PC-9 (cell line): Measurements from ENCODE around the gene ZNF764. TPM values are rescaled to one million over a fixed set of nuclear protein-coding genes. Genes with fewer than 3 reads are reported as not detected.

Experiments used
- BruUV-seq: library from RNA; stranded (reverse); fragments of 400-500 nt; replicated peaks from 2 replicates; lab custom pipeline; 2021; lab: Mats Ljungman, UMichigan
- CTCF ChIA-PET: fragments of 300-600 bp; sonication (Branson Sonifier 250); formaldehyde crosslinking; loops from one replicate; lab custom pipeline; 2022; ENCODE audit warnings: antibody characterized with exemption; lab: Charles Lee
- POLR2A ChIA-PET: fragments of 300-600 bp; sonication (Branson Sonifier 250); formaldehyde crosslinking; loops from one replicate; lab custom pipeline; 2022; ENCODE audit warnings: antibody characterized with exemption; ENCODE audit not compliant: unreplicated experiment; lab: Charles Lee
- DNase-seq, 2 experiments: peaks; one replicate each; pipeline versions ENCODE4 v3.0.0 to v3.0.0-alpha.2; 2015 to 2022; ENCODE audit warnings: mixed read lengths in 1 of 2
- H2AFZ ChIP-seq: fragments of 200-600 bp; sonication (generic); 2 replicates; pipeline ENCODE4 v1.8.1; 2017; ENCODE audit warnings: antibody characterized with exemption
- H3F3A ChIP-seq: fragments of 200-600 bp; sonication (generic); 2 replicates; pipeline ENCODE4 v1.8.1; 2017; ENCODE audit warnings: antibody characterized with exemption, mild to moderate bottlenecking, low read depth; ENCODE audit not compliant: insufficient read depth
- H3K27ac ChIP-seq: fragments of 200-600 bp; sonication (generic); 2 replicates; pipeline ENCODE4 v1.6.1; 2016; ENCODE audit warnings: mixed run types
- H3K27me3 ChIP-seq: fragments of 200-600 bp; sonication (generic); 2 replicates; pipeline ENCODE4 v1.6.1; 2016; ENCODE audit warnings: low read depth, mixed run types; ENCODE audit not compliant: insufficient read depth
- H3K36me3 ChIP-seq: fragments of 200-600 bp; sonication (generic); 2 replicates; pipeline ENCODE4 v1.6.1; 2016; ENCODE audit warnings: low read depth, mixed run types
- H3K4me1 ChIP-seq: fragments of 200-600 bp; sonication (generic); replicated peaks from 2 replicates; pipeline ENCODE4 v1.6.1; 2016; ENCODE audit warnings: mixed run types; ENCODE audit not compliant: insufficient read depth
- H3K4me2 ChIP-seq: fragments of 200-600 bp; sonication (generic); 2 replicates; pipeline ENCODE4 v1.6.1; 2017; ENCODE audit warnings: mixed run types
- H3K4me3 ChIP-seq: fragments of 200-600 bp; sonication (generic); 2 replicates; pipeline ENCODE4 v1.6.1; 2016; ENCODE audit warnings: mixed run types
- H3K79me2 ChIP-seq: fragments of 200-600 bp; sonication (generic); 2 replicates; pipeline ENCODE4 v1.6.1; 2017; ENCODE audit warnings: low read depth, mixed run types
- H3K9me2 ChIP-seq: fragments of 200-600 bp; sonication (generic); 2 replicates; pipeline ENCODE4 v1.8.1; 2017; ENCODE audit warnings: mild to moderate bottlenecking; ENCODE audit not compliant: insufficient read depth
- H3K9me3 ChIP-seq: fragments of 200-600 bp; sonication (generic); 2 replicates; pipeline ENCODE4 v1.8.1; 2016; ENCODE audit warnings: low read depth; ENCODE audit not compliant: insufficient read depth
- H4K20me1 ChIP-seq: fragments of 200-600 bp; sonication (generic); 2 replicates; pipeline ENCODE4 v1.8.1; 2017; ENCODE audit not compliant: insufficient read depth
- EZH2 ChIP-seq: fragments of 200-600 bp; sonication (generic); IDR thresholded peaks from 2 replicates; pipeline ENCODE4 v1.8.0; 2017; ENCODE audit warnings: antibody characterized with exemption, low read depth
- intact Hi-C: fragments of 100-400 bp; cut with micrococcal nuclease; formaldehyde crosslinking; loops from one replicate; pipeline ENCODE4 v1.10.0; 2022; ENCODE audit not compliant: unreplicated experiment
- total RNA-seq: library from RNA; stranded (reverse); gene quantifications from 2 replicates; pipeline ENCODE4 v1.2.3, GENCODE V29; 2021
- TF ChIP-seq, protein P1 (sequence below): fragments of 200-600 bp; sonication (generic); conservative IDR thresholded peaks from 2 replicates; pipeline ENCODE4 v1.6.1; 2017; ENCODE audit warnings: mixed run types, antibody characterized with exemption, mild to moderate bottlenecking, moderate library complexity

ZNF764 gene
- total RNA-seq, 1 experiment from 2014 or later = 12.3 TPM

GRCh38 chr16:30521873-30522641 lies 36.1 kb downstream of the ZNF764 start:
- 0 out of 2 replicates have a peak, but pooled peaks cover 3% of the 10 kb centered on the region for H3K4me1 ChIP-seq
- 0 out of 2 replicates have a peak, but pooled peaks cover 5% of the 10 kb centered on the region for H3K27me3 ChIP-seq
- no TSS peak for BruUV-seq
- H3K4me3 ChIP-seq = no peak overlapping the region
- no peak for DNase-seq
- H4K20me1 ChIP-seq = no peaks in the 10 kb centered on the region
- intact Hi-C loops = no loop called here
- no peak overlapping the region for H3K4me2 ChIP-seq
- H3K36me3 ChIP-seq = no peaks in the 10 kb centered on the region
- H3K9me2 ChIP-seq = no peaks in the 10 kb centered on the region
- H3K79me2 ChIP-seq = peaks cover 6% of the 10 kb centered on the region; the same call in 1 of the 2 replicates
- ChIA-PET CTCF (no interaction called here), POLR2A (interaction anchor here (0.6 kb wide), 1 partner anchor 46 kb away, joined by 3 read pairs; no protein-coding TSS in a partner anchor)
- 0 out of 2 replicates have a peak, but pooled peaks cover 11% of the 10 kb centered on the region for H3F3A ChIP-seq
- H3K27ac ChIP-seq = no peak overlapping the region
- H3K9me3 ChIP-seq = no peaks in the 10 kb centered on the region
- no peak overlapping the region for H2AFZ ChIP-seq
- no peak for TF ChIP-seq EZH2

- Histone ChIP-seq H3K4me2 (no peak overlapping the region), H2AFZ (no peak overlapping the region), H3F3A (0 out of 2 replicates have a peak, but pooled peaks cover 11% of the 10 kb centered on the region), H3K36me3 (no peaks in the 10 kb centered on the region), H3K4me3 (no peak overlapping the region), H3K79me2 (peaks cover 6% of the 10 kb centered on the region; the same call in 1 of the 2 replicates), H4K20me1 (no peaks in the 10 kb centered on the region), H3K9me2 (no peaks in the 10 kb centered on the region), H3K9me3 (no peaks in the 10 kb centered on the region), H3K27me3 (0 out of 2 replicates have a peak, but pooled peaks cover 5% of the 10 kb centered on the region), H3K4me1 (0 out of 2 replicates have a peak, but pooled peaks cover 3% of the 10 kb centered on the region), H3K27ac (no peak overlapping the region)
- ChIA-PET CTCF (no interaction called here), POLR2A (no interaction called here)
- no peak for DNase-seq
- BruUV-seq = no TSS peak
- TF ChIP-seq, protein P1, sequence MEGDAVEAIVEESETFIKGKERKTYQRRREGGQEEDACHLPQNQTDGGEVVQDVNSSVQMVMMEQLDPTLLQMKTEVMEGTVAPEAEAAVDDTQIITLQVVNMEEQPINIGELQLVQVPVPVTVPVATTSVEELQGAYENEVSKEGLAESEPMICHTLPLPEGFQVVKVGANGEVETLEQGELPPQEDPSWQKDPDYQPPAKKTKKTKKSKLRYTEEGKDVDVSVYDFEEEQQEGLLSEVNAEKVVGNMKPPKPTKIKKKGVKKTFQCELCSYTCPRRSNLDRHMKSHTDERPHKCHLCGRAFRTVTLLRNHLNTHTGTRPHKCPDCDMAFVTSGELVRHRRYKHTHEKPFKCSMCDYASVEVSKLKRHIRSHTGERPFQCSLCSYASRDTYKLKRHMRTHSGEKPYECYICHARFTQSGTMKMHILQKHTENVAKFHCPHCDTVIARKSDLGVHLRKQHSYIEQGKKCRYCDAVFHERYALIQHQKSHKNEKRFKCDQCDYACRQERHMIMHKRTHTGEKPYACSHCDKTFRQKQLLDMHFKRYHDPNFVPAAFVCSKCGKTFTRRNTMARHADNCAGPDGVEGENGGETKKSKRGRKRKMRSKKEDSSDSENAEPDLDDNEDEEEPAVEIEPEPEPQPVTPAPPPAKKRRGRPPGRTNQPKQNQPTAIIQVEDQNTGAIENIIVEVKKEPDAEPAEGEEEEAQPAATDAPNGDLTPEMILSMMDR = no peak
- TF ChIP-seq EZH2 = no peak
- intact Hi-C loops = no loop called here
Measured at GRCh38 chr16:30521476-30521872, 36.7 kb downstream of the ZNF764 start.

DNA sequence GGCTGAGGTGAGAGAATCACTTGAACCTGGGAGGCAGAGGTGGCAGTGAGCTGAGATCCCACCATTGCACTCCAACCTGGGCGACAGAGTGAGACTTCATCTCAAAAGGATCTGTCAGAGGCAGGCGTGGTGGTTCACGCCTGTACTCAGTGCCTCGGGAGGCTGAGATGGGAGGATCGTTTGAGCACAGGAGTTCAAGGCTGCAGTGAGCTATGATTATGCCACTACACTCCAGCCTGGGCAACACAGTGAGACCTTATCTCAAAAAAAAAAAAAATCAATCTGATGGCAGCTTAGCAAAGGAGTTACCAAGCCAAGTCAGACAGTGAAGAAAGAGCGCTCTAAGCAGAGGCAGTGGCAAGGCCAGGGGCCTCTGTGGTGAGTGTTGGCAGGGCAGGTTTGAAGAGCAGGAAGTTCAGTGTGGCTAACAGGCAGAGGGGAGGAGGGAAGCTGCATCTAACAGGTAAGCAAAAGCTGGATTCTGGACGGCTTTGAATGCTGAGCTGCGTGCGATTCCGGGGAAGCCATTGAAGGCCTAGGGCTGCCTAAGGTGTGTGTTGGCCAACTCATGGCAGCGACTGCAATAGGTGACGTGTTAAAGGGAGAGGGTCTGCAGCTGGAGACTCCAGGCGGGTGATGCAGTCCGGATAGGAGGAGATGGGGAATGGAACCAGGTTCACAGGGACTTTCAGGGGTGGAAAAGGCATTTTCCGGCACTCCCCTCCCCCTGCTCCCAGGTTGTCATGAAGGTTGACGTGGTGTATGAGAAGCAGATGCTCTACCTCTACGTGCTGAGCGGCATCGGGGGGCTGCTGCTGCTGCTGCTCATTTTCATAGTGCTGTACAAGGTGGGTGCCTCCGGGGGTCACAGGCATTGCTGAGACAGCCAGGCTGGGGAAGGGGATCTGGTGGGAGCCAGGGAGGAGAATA lies 38.8 kb downstream of the ZNF764 start:
- no peak for TF ChIP-seq EZH2
- TF ChIP-seq, protein P1 = no peak
- Histone ChIP-seq H2AFZ (no peak overlapping the region), H3F3A (no peaks in the 10 kb centered on the region), H3K79me2 (no peaks in the 10 kb centered on the region), H3K27me3 (0 out of 2 replicates have a peak, but pooled peaks cover 5% of the 10 kb centered on the region), H3K36me3 (no peaks in the 10 kb centered on the region), H3K4me2 (no peak overlapping the region), H3K27ac (no peak overlapping the region), H3K4me3 (no peak overlapping the region), H4K20me1 (no peaks in the 10 kb centered on the region), H3K9me2 (no peaks in the 10 kb centered on the region), H3K9me3 (no peaks in the 10 kb centered on the region), H3K4me1 (no peaks in the 10 kb centered on the region)
- DNase-seq = no peak
- no TSS peak for BruUV-seq
- intact Hi-C loops = no loop called here
- POLR2A ChIA-PET = interaction anchor here (0.6 to 0.7 kb wide), 2 partner anchors 123 to 228 kb away, joined by 3 to 4 read pairs; no protein-coding TSS in a partner anchor
- CTCF ChIA-PET = no interaction called here
